GM10266 (cell line): ENCODE results near the gene GSTM3.

Source experiments
- DNase-seq: peaks from one replicate; pipeline ENCODE4 v3.0.0; 2012; ENCODE audit errors: extremely low spot score
- CTCF ChIP-seq: IDR thresholded peaks from 2 replicates; pipeline ENCODE4 v1.5.1; 2012; ENCODE audit warnings: mild to moderate bottlenecking, low read depth; ENCODE audit not compliant: control insufficient read depth, insufficient read depth; ENCODE audit errors: missing control alignments

The GSTM3 gene

GRCh38 chr1:109740615-109741373, at the start of gene GSTM3:
Gene GSTM3, minus strand, starts transcription at chr1:109741038. Its CDS starts 751 bp downstream, at chr1:109740287.
- no peak for DNase-seq

GRCh38 chr1:109790329-109790728, 49.5 kb upstream of the GSTM3 start:
- no peak for DNase-seq

More at GRCh38 chr1:109740615-109741373, at the start of gene GSTM3:
- TF ChIP-seq CTCF: no peak

GRCh38 chr1:109789551-109790180, 48.8 kb upstream of the GSTM3 start:
- no peak for DNase-seq
- TF ChIP-seq CTCF: no peak

More at GRCh38 chr1:109790329-109790728, 49.5 kb upstream of the GSTM3 start:
- TF ChIP-seq CTCF: no peak

GRCh38 chr1:109788695-109789521, 48.1 kb upstream of the GSTM3 start:
- TF ChIP-seq CTCF: peak; percentile 12
- DNase-seq: peak; percentile 32

GRCh38 chr1:109787845-109788601, 47.2 kb upstream of the GSTM3 start:
- DNase-seq: no peak
- TF ChIP-seq CTCF: no peak

GRCh38 chr1:109787211-109787844, 46.5 kb upstream of the GSTM3 start:
- no peak for TF ChIP-seq CTCF
- no peak for DNase-seq
